ENCODE results near the gene MTARC2.

DNA sequence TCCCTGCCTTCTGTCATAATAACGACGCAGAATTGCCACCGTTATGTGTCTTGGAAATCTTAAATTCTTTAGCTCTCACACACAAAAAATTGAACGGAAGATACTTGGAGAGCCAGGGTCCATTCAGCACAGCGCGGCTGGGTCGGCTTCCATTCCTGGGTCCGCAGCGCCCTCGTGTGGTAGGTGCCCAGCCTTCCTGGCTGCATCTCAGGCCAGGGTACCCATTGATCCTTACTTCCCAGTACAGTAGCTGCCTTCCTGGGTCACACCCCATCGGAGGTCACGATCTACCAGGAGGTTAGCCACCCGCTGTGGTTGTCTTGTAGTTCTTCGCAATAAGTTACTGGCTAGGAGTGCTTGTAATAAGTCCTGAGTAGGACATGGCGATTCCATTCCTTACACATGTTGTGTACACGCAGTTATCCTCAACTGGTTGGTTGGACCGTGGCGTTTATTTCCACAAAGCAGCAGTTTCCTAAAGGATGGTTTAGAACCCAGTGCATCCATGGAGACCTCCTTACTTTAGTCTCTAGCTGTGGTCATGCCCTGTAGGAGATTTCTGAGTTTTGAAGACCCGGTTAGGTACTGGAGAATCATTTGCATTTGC, 28.7 kb downstream of the MTARC2 start:
- TF ChIP-seq CTCF (IDR thresholded peaks at IDR 0.05; ENCODE audit: insufficient read depth, low read length) (peak; percentile 95), POLR2AphosphoS5 (IDR thresholded peaks at IDR 0.05; ENCODE audit: low read depth) (no peak)

All from HL-60 (cell line).